HK-2 (cell line): ENCODE measurements around the gene PLXNC1.

Source experiments
- DNase-seq: peaks from one replicate; pipeline ENCODE4 v3.0.0-alpha.2; 2018; ENCODE audit not compliant: unreplicated experiment

Gene PLXNC1

DNA sequence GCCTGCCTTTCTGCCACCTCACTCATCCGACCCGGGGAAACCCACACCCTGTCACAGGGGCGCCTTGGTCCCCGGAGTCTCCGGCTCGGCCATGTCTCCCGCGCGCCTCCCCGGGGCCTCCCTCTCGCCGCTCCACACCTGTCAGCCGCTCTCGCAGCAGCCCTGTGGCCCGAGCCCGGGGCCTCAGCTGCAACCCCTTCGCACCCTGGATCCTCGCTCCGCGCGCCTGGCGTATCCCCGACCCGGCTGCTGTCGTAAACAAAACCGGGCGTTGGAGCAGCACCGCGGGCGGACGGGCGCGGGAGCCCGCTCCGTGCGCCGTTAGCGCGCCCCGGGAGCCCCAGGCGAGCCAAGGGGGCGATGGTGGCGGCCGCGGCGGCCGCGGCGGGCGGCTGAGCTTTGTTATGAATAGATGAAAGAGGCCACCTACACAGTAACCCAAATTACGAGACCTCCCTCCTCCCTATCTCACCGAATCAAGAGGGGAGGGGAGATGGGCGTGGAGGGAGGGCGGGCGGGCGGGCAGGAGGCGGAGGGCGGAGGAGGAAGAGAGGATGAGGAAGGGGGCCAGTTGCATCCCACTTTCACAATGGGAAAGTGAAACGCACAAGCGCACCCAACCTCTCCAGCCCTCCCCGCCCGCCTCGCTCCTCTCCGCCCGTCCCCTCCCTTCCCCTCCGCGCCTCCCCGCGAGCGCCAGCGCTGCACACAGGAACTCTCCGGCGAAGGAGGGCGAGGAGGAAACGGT, at the start of gene PLXNC1:
Gene PLXNC1 (plus strand): TSS at position 587 of the 748 bp plus-strand sequence. CDS start 395 bp downstream, outside the sequence.
- DNase-seq: no peak

DNA sequence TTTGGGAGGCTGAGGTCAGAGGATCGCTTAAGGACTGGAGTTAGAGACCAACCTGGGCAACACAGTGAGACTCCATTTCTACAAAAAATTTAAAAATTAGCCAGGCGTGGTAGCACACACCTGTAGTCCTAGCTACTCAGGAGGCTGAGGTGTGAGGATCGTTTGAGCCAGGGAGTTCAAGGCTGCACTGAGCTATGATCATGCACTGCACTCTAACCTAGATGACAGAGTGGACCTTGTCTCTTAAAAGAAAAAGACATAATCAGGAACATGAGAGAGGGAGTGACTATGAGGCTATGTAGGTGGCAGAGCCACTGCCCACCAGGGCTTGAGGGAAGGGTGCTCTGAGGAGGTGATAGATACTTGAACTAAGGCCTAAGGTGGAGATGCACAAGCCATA, 49.2 kb upstream of the PLXNC1 start:
- DNase-seq: no peak

DNA sequence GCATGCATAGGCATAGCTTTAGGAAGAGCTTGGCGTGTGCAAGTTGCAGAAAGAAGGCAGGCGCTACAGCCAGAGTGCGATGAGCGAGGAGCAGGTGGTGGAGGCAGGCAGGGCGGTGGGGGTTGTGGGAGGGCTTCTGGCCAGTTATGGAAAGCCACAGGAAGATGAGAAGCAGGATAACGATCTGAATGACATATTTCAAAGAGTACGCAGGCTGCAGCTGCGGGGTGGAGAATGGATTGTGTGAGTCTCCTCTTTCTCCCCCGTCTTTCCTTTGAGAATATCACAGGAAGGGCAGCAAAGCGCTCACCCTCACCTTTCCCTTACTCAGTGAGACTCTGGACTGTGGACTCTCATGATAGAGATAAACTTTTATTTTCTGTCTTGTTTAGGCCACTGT, 48.7 kb upstream of the PLXNC1 start:
- no peak for DNase-seq

DNA sequence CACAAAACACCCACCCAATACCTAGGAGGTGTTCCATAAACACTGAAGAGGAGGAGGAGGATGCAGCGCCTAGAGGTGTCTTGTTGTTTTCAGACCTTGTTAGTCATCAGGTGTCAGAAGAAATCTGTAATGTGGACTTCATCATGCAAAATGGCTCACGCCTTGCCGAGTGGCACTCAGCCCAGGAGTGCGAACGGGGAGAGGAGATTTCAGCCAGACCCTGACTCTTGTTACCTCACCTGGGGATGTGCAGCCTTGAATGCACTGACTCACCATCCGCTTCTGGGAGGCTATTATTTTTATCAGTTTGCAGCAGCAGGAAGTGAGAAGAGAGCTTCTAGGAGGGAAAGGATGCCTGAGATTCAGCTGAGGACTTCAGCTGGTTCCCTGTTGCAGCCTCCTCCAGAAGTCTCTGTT, 48.2 kb upstream of the PLXNC1 start:
- DNase-seq: no peak

DNA sequence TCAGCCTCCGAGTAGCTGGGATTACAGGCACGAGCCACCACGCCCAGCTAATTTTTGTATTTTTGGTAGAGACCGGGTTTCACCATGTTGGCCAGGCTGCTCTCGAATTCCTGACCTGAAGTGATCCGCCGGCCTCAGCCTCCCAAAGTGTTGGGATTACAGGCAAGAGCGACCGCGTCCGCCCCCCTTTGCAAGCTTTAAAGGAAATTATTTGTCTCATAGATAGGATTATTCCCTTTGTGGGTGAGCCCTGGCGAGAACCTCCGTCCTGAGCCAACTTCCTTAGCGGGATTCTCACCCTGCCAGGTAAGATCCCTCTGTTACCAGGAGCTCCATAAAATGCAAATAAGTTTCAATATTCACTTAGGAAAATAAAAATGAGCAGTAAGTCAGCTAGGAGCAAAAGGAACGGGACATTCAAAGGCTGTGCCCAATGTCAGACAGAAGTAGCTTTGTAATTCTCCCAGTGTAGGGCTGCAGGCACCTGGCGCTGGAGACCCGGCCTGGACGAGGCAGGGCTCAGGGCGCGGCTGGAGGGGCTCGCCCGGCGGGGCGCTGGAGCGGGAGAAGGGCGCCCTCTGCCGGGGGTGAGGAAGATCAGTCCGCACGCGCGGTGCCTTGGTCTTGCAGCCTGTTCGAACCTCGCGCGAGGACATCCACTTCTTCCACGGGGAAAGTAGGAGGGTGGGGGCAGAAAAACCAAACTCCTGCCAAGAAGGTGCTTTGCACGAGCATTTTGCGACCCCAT, 47.2 kb upstream of the PLXNC1 start:
- peak; percentile 72 for DNase-seq

DNA sequence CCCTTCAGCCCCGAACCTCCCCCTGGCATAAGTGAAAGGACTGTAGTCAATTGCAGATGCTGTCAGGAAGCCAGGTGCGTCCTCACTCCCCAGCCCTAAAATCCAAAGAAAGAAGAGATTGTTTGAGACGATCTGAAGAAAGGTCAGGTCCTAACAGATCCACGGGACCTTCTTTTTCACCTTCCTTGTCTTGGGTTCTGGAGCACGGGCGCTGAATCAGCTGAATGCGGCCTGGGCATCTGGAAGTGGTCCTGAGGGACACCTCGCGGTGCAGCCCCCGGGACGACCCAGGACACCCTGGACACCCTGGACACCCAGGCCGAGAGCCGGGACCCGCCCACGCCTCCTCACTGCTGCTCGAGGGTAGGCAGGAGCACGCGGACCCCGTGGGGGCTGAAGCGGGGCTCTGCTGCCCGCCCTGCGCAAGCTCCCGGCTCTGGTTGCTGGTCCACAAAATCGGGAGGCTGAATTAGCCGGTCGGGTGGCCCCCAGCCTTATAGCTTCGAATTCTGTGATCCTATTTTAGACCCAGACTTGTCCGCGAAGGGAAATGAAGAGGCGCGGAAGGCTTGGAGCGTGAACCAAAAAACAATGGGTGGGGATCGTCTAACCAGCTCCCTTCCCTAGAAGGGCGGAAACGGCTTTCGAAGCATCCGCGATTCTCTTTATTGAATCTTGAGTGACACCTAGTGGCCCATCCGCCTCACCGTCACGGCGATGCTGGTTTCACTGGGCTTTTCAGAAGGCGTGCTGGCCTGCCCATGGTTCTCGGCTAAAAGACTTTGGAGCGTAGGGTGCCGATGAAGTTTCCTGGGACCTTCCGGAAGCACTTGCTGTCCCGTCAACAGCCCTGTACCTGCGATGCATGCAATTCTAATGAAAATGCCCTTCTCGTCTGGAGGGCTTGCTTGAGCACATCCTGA, 46.4 kb upstream of the PLXNC1 start:
- DNase-seq: peak; percentile 81

DNA sequence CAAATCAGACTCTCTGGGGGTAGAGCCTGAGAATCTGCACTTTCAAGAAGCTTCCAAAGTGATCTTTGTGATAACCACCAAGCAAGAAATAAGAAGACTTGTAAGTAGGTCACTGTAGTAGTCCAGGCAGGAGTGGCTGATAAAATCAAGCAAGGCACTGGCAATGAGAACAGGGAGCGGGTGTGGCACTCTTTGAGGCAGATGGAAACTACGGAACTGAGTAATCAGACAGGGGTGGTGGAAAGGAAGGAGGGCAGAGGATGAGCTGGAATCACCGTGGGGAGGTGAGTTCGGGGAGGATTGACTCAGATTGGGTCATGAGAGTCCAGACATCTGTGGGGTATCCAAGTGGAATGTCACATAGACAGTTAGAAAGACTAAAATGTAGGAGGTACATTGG, 44.4 kb upstream of the PLXNC1 start:
- DNase-seq: no peak

DNA sequence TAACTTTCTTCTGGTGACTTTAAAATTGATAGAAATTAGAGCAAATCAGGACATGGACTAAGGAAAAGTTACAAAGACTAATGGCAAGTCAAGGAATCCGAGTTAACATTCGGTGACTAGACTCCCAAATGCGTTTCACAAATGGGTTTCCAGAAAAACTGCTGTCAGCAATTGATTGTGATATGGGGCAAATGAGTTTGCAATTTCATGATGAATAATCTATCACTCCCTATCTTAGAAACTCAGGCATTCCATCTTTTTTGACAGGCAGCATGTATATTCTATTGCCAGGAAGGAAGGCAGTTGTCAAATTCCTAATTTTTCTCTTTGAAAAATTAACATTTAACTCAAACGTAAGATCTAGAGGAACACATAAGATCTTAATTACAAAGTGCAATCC, 40.5 kb upstream of the PLXNC1 start:
- no peak for DNase-seq

DNA sequence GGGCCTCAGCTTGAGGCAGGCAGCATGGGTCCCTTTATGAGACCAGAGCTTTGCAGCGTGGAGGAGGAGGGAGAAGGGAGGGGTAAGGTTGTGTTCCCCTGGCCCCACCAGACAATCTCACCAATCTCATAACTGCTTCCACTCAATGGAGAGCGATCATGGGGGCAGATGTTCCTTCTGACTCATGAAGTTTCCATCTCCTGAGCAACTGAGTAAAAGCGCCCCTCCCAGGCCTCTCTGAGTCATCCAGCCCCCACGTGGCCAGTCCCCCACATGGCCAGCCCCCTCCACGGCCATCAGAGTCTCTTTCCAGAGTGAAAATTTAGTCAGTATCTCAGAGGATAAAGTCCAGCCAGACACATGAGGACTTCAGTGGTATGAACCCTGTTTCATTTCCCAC, 39.2 kb upstream of the PLXNC1 start:
- DNase-seq: no peak

DNA sequence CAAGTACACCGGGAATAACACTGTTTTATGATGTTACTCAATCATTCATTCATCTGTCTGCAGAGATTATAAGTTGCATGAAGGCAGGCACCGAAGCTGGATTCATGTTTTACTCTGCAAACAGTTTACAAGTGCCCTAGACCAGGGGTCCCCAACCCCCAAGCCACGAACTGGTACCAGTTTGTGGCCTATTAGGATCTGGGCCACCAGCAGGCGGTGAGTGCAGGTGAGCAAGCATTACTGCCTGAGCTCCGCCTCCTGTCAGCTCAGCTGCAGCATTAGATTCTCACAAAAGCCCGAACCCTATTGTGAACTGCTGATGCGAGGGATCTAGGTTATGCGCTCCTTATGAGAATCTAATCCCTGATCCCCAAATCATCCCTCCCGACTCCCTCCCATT, 38.1 kb upstream of the PLXNC1 start:
- DNase-seq: no peak

DNA sequence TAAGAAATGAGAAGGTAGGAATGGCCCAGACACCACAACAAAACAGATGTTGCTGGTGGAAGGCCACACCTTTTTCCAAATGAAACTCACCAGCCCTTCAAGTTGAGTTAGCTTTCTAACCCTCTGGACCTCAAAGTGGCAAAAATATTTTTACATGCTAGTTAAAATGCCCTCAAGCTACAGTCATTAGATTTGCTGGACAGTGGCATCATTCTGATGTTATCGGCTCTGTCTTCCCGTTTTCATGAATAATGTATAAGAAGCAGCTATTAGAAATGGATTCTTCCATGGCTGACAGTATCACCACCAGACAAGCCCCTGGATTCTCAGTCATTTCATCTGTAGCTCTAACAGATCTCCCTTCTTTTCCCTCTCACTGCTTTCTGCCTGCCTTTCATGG, 37.1 kb upstream of the PLXNC1 start:
- no peak for DNase-seq

DNA sequence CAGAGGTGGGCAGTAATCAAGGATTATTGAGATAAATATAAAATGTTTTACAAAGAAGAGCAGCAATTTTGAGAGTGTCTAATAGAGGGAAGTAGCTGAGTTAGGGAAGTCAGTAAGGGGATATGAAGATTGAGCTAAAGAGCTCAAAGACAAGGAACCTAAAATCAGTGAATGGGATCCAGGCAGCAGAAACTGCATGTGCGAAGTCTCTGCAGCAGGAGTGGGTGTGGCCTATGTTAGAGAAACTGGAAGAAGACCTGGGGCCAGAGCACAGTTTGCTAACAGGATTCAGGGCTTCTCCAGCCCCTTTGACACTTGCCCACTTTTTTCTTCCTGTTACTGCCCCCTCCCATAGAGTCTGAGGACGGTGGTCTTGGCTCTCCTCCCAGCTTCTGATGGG, 36.3 kb upstream of the PLXNC1 start:
- DNase-seq: no peak

DNA sequence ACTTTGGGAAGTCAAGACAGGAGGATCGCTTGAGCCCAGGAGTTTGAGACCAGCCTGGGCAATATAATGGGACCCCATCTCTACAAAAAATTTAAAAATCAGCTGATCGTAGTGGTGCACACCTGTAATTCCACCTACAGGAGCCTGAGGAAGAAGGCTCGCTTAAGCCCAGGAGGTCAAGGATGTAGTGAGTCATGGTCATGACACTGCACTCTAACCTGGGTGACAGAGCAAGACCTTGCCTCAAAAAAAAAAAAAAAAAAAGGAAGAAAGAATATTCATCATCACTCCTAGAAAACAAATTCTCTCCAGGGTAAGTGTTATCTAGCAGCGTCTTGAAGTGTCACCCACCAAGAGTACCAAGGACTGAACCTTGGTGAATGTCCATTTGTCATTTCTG, 34.2 kb upstream of the PLXNC1 start:
- DNase-seq: no peak

DNA sequence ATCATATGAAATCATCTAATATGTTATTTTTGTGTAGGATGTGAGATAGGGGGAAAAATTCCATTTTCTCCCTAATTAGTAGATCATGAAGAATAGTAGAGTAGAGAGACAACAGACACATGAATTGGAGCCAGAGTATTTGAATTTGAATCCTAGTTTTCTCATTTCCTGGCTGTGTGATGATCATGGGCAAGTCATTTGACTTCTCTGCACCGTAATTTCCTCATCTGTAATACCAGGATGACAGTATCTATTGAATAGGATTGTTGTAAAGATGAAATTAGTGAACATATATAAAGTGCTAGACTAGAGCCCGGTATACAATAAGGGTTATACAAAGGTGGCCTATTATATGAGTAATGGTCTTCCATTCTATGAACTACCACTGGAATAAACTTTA, 32.2 kb upstream of the PLXNC1 start:
- DNase-seq: no peak

DNA sequence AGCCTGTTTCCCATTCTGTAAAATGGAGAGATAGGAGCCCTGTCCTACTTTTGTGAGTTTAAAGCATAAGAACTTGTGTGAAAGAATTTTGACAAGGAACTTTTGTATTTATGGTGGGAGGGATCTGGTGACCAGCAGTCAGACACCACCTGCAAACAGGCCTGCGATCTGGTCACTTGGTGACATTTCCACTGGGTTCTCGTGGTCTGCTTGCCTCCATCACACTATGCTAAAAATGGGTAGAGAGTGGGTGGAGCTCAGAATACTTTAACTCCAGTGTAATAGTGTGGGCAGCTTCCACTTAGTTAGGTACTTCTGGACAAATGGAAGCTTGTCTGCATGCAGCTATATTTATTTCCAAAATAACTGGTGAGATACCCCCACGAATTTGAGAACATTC, 26.5 kb upstream of the PLXNC1 start:
- DNase-seq: no peak

DNA sequence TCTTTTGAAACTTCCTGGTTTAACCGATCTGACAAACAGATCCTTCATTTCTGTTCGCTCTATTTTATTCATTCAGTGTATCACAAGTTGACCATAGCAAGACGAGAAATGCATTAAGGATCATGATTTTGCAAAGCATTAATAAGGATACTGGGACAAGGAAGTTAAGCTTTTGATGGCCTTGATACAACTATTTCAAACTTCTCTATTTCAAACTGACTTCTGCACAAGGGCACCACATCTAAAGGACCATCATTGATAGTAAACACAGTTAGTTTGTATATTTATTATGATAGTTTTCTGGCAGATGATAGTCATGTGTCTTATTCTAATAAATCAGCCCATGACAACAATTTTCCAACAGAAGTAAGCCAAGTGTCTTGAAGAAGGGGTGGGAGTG, 25.8 kb upstream of the PLXNC1 start:
- no peak for DNase-seq

DNA sequence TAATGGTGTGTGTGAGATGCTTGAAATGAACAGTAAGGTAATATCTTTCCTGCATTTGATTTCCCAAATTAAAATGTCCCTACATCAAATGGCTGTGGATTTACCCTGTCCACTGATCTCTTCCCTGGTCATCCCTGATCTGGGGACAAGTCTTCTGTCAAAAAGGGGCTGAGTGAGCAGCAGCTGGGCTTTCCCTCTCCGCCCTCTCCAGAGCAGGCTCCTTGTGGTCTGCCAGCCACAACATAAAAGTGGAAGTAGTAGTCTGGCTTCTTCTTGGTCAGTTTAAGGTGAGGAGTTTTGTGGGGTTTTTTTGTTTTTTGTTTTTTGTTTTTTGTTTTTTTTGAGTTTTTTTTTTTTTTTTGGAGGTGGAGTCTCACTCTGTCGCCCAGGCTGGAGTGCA, 25.2 kb upstream of the PLXNC1 start:
- DNase-seq: no peak

DNA sequence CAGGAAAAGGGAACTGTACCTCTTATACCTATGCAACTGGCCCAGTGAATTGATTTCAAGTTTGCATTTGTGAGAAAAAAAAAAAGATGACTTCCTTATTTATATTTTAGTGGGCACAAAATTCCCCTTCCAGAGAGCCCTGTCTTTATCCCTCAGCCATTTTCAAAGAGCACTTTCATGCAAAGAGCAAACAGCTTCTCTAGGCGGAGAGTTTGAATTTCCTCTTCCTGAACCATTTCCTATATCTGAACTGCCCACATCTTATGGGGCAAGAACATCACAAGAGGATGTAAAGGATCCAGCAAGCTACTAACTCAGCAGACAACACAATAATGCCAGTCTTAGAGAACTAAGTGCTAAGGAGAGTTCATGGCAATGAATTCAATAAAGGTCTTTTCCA, 22.3 kb upstream of the PLXNC1 start:
- no peak for DNase-seq

DNA sequence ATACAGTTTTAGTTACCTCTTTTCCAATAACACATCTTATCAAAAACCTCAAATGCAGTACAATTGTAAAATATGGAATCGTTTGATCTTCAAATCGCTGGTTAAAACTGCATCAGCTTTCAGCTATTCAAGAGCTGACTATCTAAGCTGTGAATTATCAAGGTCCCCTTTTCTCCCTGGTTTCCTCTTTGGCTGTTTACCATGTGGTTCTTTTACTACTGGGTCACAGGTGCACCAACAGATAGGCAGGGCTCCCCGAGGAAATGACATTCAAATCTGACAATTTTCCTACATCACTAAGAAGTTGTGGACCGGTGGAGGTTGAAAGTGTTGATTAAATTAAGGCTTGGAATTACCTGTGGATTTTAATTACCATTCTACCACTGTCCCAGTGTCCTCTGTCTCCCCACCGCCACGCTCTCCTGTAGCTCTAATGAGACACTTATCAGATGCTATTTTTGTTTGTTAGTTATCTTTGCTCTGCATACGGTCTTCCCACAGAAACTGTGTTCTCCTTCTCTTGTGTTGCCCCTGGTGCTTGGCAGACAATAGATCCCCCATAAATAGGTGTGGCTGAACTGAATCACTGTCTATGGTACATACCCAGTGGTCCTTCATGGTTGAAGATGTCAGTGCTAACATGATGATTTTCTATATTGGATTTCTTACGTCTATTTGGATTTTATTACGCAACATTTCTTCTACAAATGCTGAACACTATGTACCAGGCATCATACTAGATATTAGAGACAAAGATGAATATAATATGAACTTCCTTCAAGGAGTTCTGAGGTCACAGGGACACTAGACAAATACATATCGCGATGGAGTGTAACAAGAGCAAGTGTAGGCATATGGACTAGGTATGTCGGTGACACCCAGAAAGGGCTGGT, 20.9 kb upstream of the PLXNC1 start:
- DNase-seq: no peak

DNA sequence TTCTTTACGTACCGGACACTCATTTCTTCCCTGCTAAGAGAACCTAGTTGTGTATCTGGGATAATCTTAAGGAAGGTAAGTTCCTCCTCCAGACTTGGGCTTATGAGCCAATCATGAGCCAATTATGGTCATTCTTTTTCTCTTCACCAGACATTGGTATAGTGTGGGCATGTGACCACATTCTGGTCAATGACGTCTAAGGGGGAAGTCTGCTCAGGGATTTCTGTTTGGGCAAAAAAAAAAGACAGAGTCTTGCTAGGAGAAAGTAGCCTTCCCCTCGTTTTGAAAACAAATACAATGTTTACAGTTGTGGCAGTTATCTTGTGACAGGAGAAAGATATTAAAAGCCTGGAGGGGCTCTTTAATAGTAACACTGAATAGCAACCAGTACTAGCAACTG, 20.1 kb upstream of the PLXNC1 start:
- no peak for DNase-seq
